HepG2 (cell line): ENCODE data around the gene P2RY11. TPM values are rescaled to one million over a fixed set of nuclear protein-coding genes. Genes with fewer than 3 reads are reported as not detected.

Experiments used
- ATAC-seq: fragments of 200-7000 bp; cut with Tn5 transposase; 3 replicates; pipeline ENCODE4 v1.9.1; 2020; ENCODE audit warnings: mild to moderate bottlenecking, moderate library complexity
- BruUV-seq: library from RNA; stranded (reverse); fragments of 400-500 nt; replicated peaks from 2 replicates; lab custom pipeline; 2021; lab: Mats Ljungman, UMichigan
- CTCF ChIA-PET: fragments of 300-600 bp; formaldehyde crosslinking; extraction: SDS; loops from one replicate; lab custom pipeline; 2021; ENCODE audit warnings: low total read pairs, inconsistent platforms, low intra/inter-chr PET ratio; lab: Yijun Ruan, JAX
- POLR2A ChIA-PET: fragments of 350-600 bp; sonication (Branson Sonifier 250); formaldehyde crosslinking; loops from one replicate; lab custom pipeline; 2020; ENCODE audit warnings: antibody characterized with exemption, inconsistent platforms; lab: Yijun Ruan, JAX
- DNase-seq: peaks from one replicate; pipeline ENCODE4 v3.0.0-alpha.2; 2015; ENCODE audit warnings: low spot score
- FAIRE-seq: peaks from 3 replicates; lab custom pipeline; 2011; peaks lifted over from hg19 to GRCh38; lab: Jason Lieb, UNC
- H2AFZ ChIP-seq: one replicate; pipeline ENCODE4 v1.6.1; 2011; ENCODE audit warnings: low read length, inconsistent platforms
- H3K27ac ChIP-seq: fragments of 300-600 bp; 3 replicates; pipeline ENCODE4 v1.8.0; 2011; ENCODE audit warnings: mixed run types, mild to moderate bottlenecking, mixed read lengths, low read length, inconsistent platforms; ENCODE audit not compliant: insufficient read depth; ENCODE audit errors: extremely low read length
- H3K27me3 ChIP-seq, 2 experiments: fragments of 200-600 bp in 1 of 2; 2 replicates in 1 of 2; 3 replicates in 1 of 2; pipeline versions ENCODE4 v1.6.0 to v1.8.0; 2011; ENCODE audit warnings: low read length in 2 of 2, mild to moderate bottlenecking in 2 of 2, moderate library complexity in 2 of 2, inconsistent platforms in 1 of 2; ENCODE audit not compliant: insufficient read depth in 2 of 2, control insufficient read depth in 1 of 2
- H3K36me3 ChIP-seq, 2 experiments: fragments of 200-600 bp in 1 of 2; replicated peaks in 1 of 2; 2 replicates in 1 of 2; 3 replicates in 1 of 2; pipeline versions ENCODE4 v1.5.1 to v1.8.0; 2011; ENCODE audit warnings: low read length in 2 of 2, inconsistent platforms in 1 of 2; ENCODE audit not compliant: insufficient read depth in 2 of 2, control insufficient read depth in 1 of 2
- H3K4me1 ChIP-seq: 2 replicates; pipeline ENCODE4 v1.5.1; 2012; ENCODE audit warnings: low read length, inconsistent platforms; ENCODE audit not compliant: insufficient read depth
- H3K4me2 ChIP-seq: 2 replicates; pipeline ENCODE4 v1.6.0; 2011; ENCODE audit warnings: low read depth, low read length, inconsistent platforms
- H3K4me3 ChIP-seq, 3 experiments: fragments of 200-600 bp in 1 of 3; sonication (generic), shearing (Covaris generic) in 1 of 3; replicated peaks in 1 of 3; 2 replicates each; pipeline ENCODE4 v1.5.1; 2011 to 2016; ENCODE audit warnings: low read length in 3 of 3, inconsistent platforms in 2 of 3, low read depth in 2 of 3, mild to moderate bottlenecking in 2 of 3, control low read depth in 1 of 3, mixed read lengths in 1 of 3; ENCODE audit not compliant: insufficient read depth in 1 of 3
- H3K79me2 ChIP-seq: one replicate; pipeline ENCODE4 v1.6.1; 2011; ENCODE audit warnings: low read length, inconsistent platforms; ENCODE audit not compliant: insufficient read depth
- H3K9ac ChIP-seq: 2 replicates; pipeline ENCODE4 v1.6.0; 2011; ENCODE audit warnings: mild to moderate bottlenecking, low read depth, low read length, inconsistent platforms; ENCODE audit not compliant: insufficient read depth
- H3K9me3 ChIP-seq: 2 replicates; pipeline ENCODE4 v1.5.1; 2012; ENCODE audit warnings: mild to moderate bottlenecking, low read length
- H4K20me1 ChIP-seq: 2 replicates; pipeline ENCODE4 v1.6.0; 2011; ENCODE audit warnings: inconsistent platforms, mild to moderate bottlenecking, low read length, moderate library complexity; ENCODE audit not compliant: insufficient read depth
- ARID3A ChIP-seq: IDR thresholded peaks from 2 replicates; pipeline ENCODE4 v1.6.1; 2012; ENCODE audit warnings: low read depth, low read length, improper control_type of control experiment
- ARID4A ChIP-seq: sonication (generic); formaldehyde crosslinking; IDR thresholded peaks from 2 replicates; pipeline ENCODE4 v1.5.0; 2020; ENCODE audit warnings: mild to moderate bottlenecking, missing genetic modification reagents, borderline replicate concordance
- HNRNPL ChIP-seq: fragments of 200-400 bp; formaldehyde crosslinking; IDR thresholded peaks from 2 replicates; pipeline ENCODE4 v1.6.1; 2017; ENCODE audit warnings: mild to moderate bottlenecking, low read depth, low read length
- ISL2 ChIP-seq: sonication (generic); formaldehyde crosslinking; IDR thresholded peaks from 2 replicates; pipeline ENCODE4 v1.5.0; 2020; ENCODE audit warnings: missing genetic modification reagents
- MATR3 ChIP-seq: sonication (generic); formaldehyde crosslinking; IDR thresholded peaks from 2 replicates; pipeline ENCODE4 v1.4.0; 2020; ENCODE audit warnings: missing genetic modification reagents
- MTA1 ChIP-seq: sonication (generic); formaldehyde crosslinking; IDR thresholded peaks from 2 replicates; pipeline ENCODE4 v1.4.0; 2020; ENCODE audit warnings: missing genetic modification reagents, mild to moderate bottlenecking, borderline replicate concordance
- NFKBIZ ChIP-seq: IDR thresholded peaks from 2 replicates; pipeline ENCODE4 v1.6.1; 2018; ENCODE audit warnings: missing genetic modification reagents, missing compliant biosample characterization
- NFRKB ChIP-seq: fragments of 450-650 bp; IDR thresholded peaks from 2 replicates; pipeline ENCODE4 v1.6.1; 2017
- SP2 ChIP-seq: sonication (generic); formaldehyde crosslinking; IDR thresholded peaks from 2 replicates; pipeline ENCODE4 v1.5.1; 2020; ENCODE audit warnings: mild to moderate bottlenecking, missing genetic modification reagents
- YEATS4 ChIP-seq: sonication (generic); formaldehyde crosslinking; IDR thresholded peaks from 2 replicates; pipeline ENCODE4 v1.4.0; 2020; ENCODE audit warnings: missing genetic modification reagents, borderline replicate concordance
- ZNF331 ChIP-seq: sonication (generic); formaldehyde crosslinking; IDR thresholded peaks from 2 replicates; pipeline ENCODE4 v1.4.0; 2020; ENCODE audit warnings: missing genetic modification reagents
- ZNF501 ChIP-seq: sonication (generic); formaldehyde crosslinking; IDR thresholded peaks from 2 replicates; pipeline ENCODE4 v1.5.1; 2020; ENCODE audit warnings: mild to moderate bottlenecking, moderate library complexity, missing genetic modification reagents
- ZNF687 ChIP-seq: sonication (generic); formaldehyde crosslinking; IDR thresholded peaks from 2 replicates; pipeline ENCODE4 v1.5.1; 2020; ENCODE audit warnings: mild to moderate bottlenecking, missing genetic modification reagents, moderate library complexity
- ZNF777 ChIP-seq: sonication (generic); formaldehyde crosslinking; IDR thresholded peaks from 2 replicates; pipeline ENCODE4 v1.4.0; 2020; ENCODE audit warnings: missing genetic modification reagents
- WGBS: methylation state at CpG from one replicate; pipeline ENCODE4 v1.1.6; 2017; ENCODE audit warnings: low lambda C conversion rate; 5-methylcytosine and 5-hydroxymethylcytosine counted together
- in situ Hi-C: cut with HindIII; loops from 2 replicates; pipeline ENCODE4 v1.10.0; 2017; ENCODE audit warnings: low pct_unique_long_range_greater_than_20kb; ENCODE audit not compliant: extremely low pct_ligation_motif_present
- intact Hi-C: fragments of 100-400 bp; cut with micrococcal nuclease; formaldehyde crosslinking; loops from one replicate; pipeline ENCODE4 v1.10.0; 2022; ENCODE audit not compliant: unreplicated experiment
- polyA plus RNA-seq, 8 experiments: library from polyadenylated mRNA; depleted of rRNA in 3 of 8; stranded (reverse) in 7 of 8; unstranded in 1 of 8; fragments of >200 nt; fragmentation: Illumina TruSeq in 4 of 8; extraction: Trizol in 4 of 8; gene quantifications; 2 replicates each; pipeline versions ENCODE4 v1.2.1 to v1.2.3, GENCODE V29; 2011 to 2016; ENCODE audit warnings: low read depth in 4 of 8, missing spikeins in 1 of 8, mixed read lengths in 1 of 8; ENCODE audit not compliant: insufficient read depth in 1 of 8
- total RNA-seq, 5 experiments: library from RNA; depleted of rRNA; stranded (reverse); fragments of >200 nt; fragmentation: Illumina TruSeq; extraction: Trizol; gene quantifications; 2 replicates each; pipeline ENCODE4 v1.2.3, GENCODE V29; 2016; ENCODE audit warnings: low read depth in 1 of 5

The P2RY11 gene
- total and polyA plus RNA-seq, 2 of the 13 experiments (the other 11 are each of a cell fraction or from before 2014, with no cell fraction given): 4.0 to 7.8 TPM

- no peak overlapping the region for H2AFZ ChIP-seq
- CTCF ChIA-PET: no interaction called here
- POLR2A ChIA-PET: interaction anchor here (0.9 to 1.5 kb wide), 3 partner anchors 15 to 144 kb away, joined by 3 to 5 read pairs (median 3); no protein-coding TSS in a partner anchor
- H3K36me3 ChIP-seq: peaks cover 36 to 61% of the 10 kb centered on the region in 2 experiments
- ATAC-seq (peak; percentile 7), FAIRE-seq (no peak), DNase-seq (no peak)
- BruUV-seq: no TSS peak
- in situ Hi-C loops: no loop called here
- H3K27ac ChIP-seq: peak overlapping the region; percentile 39
- H4K20me1 ChIP-seq: peaks cover 13% of the 10 kb centered on the region; the same call in 1 of the 2 replicates
- no peaks in the 10 kb centered on the region for H3K27me3 ChIP-seq
- no peak overlapping the region for H3K9ac ChIP-seq
- peaks cover 21% of the 10 kb centered on the region for H3K4me1 ChIP-seq
- 95% methylated on average over 12 of the region's 19 CpGs for whole genome bisulfite sequencing
- H3K9me3 ChIP-seq: no peaks in the 10 kb centered on the region
- H3K4me2 ChIP-seq: no peak overlapping the region
- H3K4me3 ChIP-seq: no peak overlapping the region
- intact Hi-C loops: no loop called here
- H3K79me2 ChIP-seq: peaks cover 4% of the 10 kb centered on the region
- TF ChIP-seq ARID4A (peak; percentile 7; the same call in 1 of the 2 replicates), ARID3A (no peak), ISL2 (0 out of 2 replicates have a peak, but pooled peaks have one; percentile 3), YEATS4 (CRISPR knock-in tag) (0 out of 2 replicates have a peak, but pooled peaks have one; percentile 5), SP2 (no peak), MTA1 (0 out of 2 replicates have a peak, but pooled peaks have one; percentile 27), ZNF687 (peak; percentile 1), MATR3 (CRISPR knock-in tag) (0 out of 2 replicates have a peak, but pooled peaks have one; percentile 31), HNRNPL (peak; percentile 69; the same call in 1 of the 2 replicates), ZNF331 (CRISPR knock-in tag) (no peak), ZNF777 (CRISPR knock-in tag) (peak; percentile 5; the same call in 1 of the 2 replicates), NFKBIZ (CRISPR knock-in tag) (0 out of 2 replicates have a peak, but pooled peaks have one; percentile 9), NFRKB (no peak), ZNF501 (peak; percentile 6; the same call in 1 of the 2 replicates)
Measured at GRCh38 chr19:10113592-10113963, 2.1 kb downstream of the P2RY11 start.
